WTC11 (cell line): ENCODE data around the gene ZNF609. TPM values are rescaled to one million over a fixed set of nuclear protein-coding genes. Genes with fewer than 3 reads are reported as not detected.

Source experiments
- ATAC-seq: fragments of 200-7000 bp; cut with Tn5 transposase; 2 replicates; pipeline ENCODE4 v1.10.0; 2021; ENCODE audit warnings: mild to moderate bottlenecking, moderate library complexity
- CTCF ChIA-PET: fragments of 300-600 bp; sonication (Branson Sonifier 250); formaldehyde crosslinking; loops from one replicate; lab custom pipeline; 2021; ENCODE audit warnings: antibody characterized with exemption; lab: Charles Lee
- POLR2A ChIA-PET: fragments of 350-600 bp; sonication (Branson Sonifier 250); formaldehyde crosslinking; loops from one replicate; lab custom pipeline; 2021; ENCODE audit warnings: antibody characterized with exemption; lab: Charles Lee
- DNase-seq: peaks from one replicate; pipeline ENCODE4 v3.0.0; 2021; ENCODE audit warnings: low spot score
- H3K27ac Mint-ChIP-seq: 2 replicates; pipeline ENCODE4 v1.8.0; 2021; ENCODE audit warnings: mixed read lengths
- H3K27me3 Mint-ChIP-seq: 2 replicates; pipeline ENCODE4 v1.8.0; 2021; ENCODE audit warnings: low read depth, mild to moderate bottlenecking, moderate library complexity, mixed read lengths
- H3K36me3 Mint-ChIP-seq: 2 replicates; pipeline ENCODE4 v1.8.0; 2021; ENCODE audit warnings: mixed read lengths
- H3K4me1 Mint-ChIP-seq: 2 replicates; pipeline ENCODE4 v1.8.0; 2022; ENCODE audit warnings: mixed read lengths
- H3K4me3 Mint-ChIP-seq: 2 replicates; pipeline ENCODE4 v1.8.0; 2021; ENCODE audit warnings: mild to moderate bottlenecking, moderate library complexity, mixed read lengths
- H3K9me3 Mint-ChIP-seq: 2 replicates; pipeline ENCODE4 v1.8.0; 2021; ENCODE audit warnings: mixed read lengths
- CREB1 ChIP-seq: sonication (generic); formaldehyde crosslinking; IDR thresholded peaks from 2 replicates; pipeline ENCODE4 v1.8.0; 2023; ENCODE audit warnings: mild to moderate bottlenecking, missing genetic modification reagents
- CTCF ChIP-seq: fragments of 200-600 bp; IDR thresholded peaks from 2 replicates; pipeline ENCODE4 v1.8.0; 2022; ENCODE audit warnings: antibody characterized with exemption
- E2F1 ChIP-seq: sonication (generic); formaldehyde crosslinking; IDR thresholded peaks from 2 replicates; pipeline ENCODE4 v1.8.0; 2022; ENCODE audit warnings: mild to moderate bottlenecking, missing genetic modification reagents
- E2F4 ChIP-seq: sonication (generic); formaldehyde crosslinking; IDR thresholded peaks from 2 replicates; pipeline ENCODE4 v1.8.1; 2022; ENCODE audit warnings: low read depth, mild to moderate bottlenecking, moderate library complexity, missing genetic modification reagents, borderline replicate concordance
- FOXJ3 ChIP-seq: sonication (generic); formaldehyde crosslinking; IDR thresholded peaks from 2 replicates; pipeline ENCODE4 v1.9.0; 2021; ENCODE audit warnings: missing genetic modification reagents, mild to moderate bottlenecking, borderline replicate concordance
- FOXK1 ChIP-seq: sonication (generic); formaldehyde crosslinking; IDR thresholded peaks from 2 replicates; pipeline ENCODE4 v1.8.0; 2022; ENCODE audit warnings: mild to moderate bottlenecking, moderate library complexity, missing genetic modification reagents
- GRHL2 ChIP-seq: fragments of 250-450 bp; sonication (Bioruptor Pico); IDR thresholded peaks from 2 replicates; pipeline ENCODE4 v1.8.0; 2022; ENCODE audit warnings: mild to moderate bottlenecking, moderate library complexity; ENCODE audit not compliant: insufficient replicate concordance, severe bottlenecking
- GTF2I ChIP-seq: fragments of 250-450 bp; sonication (Bioruptor Pico); conservative IDR thresholded peaks from 2 replicates; pipeline ENCODE4 v1.4.0; 2021; ENCODE audit warnings: mild to moderate bottlenecking
- HMGA2 ChIP-seq: fragments of 250-450 bp; sonication (Bioruptor Pico); IDR thresholded peaks from 2 replicates; pipeline ENCODE4 v1.4.0; 2021; ENCODE audit warnings: mild to moderate bottlenecking, moderate library complexity
- MXD4 ChIP-seq: fragments of 250-450 bp; sonication (Bioruptor Pico); IDR thresholded peaks from 2 replicates; pipeline ENCODE4 v1.8.0; 2021; ENCODE audit warnings: mild to moderate bottlenecking, moderate library complexity, borderline replicate concordance
- MYBL2 ChIP-seq: sonication (generic); formaldehyde crosslinking; IDR thresholded peaks from 2 replicates; pipeline ENCODE4 v1.8.1; 2023; ENCODE audit warnings: mild to moderate bottlenecking, moderate library complexity, missing genetic modification reagents
- NFATC4 ChIP-seq: fragments of 250-450 bp; sonication (Bioruptor Pico); IDR thresholded peaks from 2 replicates; pipeline ENCODE4 v1.9.0; 2021; ENCODE audit warnings: mild to moderate bottlenecking
- NR1H2 ChIP-seq: sonication (generic); formaldehyde crosslinking; IDR thresholded peaks from 2 replicates; pipeline ENCODE4 v1.9.0; 2021; ENCODE audit warnings: mild to moderate bottlenecking, moderate library complexity, missing genetic modification reagents
- RELA ChIP-seq: sonication (generic); formaldehyde crosslinking; IDR thresholded peaks from 2 replicates; pipeline ENCODE4 v1.8.1; 2022; ENCODE audit warnings: missing genetic modification reagents, mild to moderate bottlenecking, borderline replicate concordance
- RORB ChIP-seq: fragments of 250-450 bp; sonication (Bioruptor Pico); IDR thresholded peaks from 2 replicates; pipeline ENCODE4 v1.9.0; 2021; ENCODE audit warnings: mild to moderate bottlenecking
- SMAD4 ChIP-seq: sonication (generic); formaldehyde crosslinking; IDR thresholded peaks from 2 replicates; pipeline ENCODE4 v1.8.0; 2022; ENCODE audit warnings: mild to moderate bottlenecking, missing genetic modification reagents
- STAT6 ChIP-seq: sonication (generic); formaldehyde crosslinking; conservative IDR thresholded peaks from 2 replicates; pipeline ENCODE4 v1.8.1; 2023; ENCODE audit warnings: mild to moderate bottlenecking, low read depth, missing genetic modification reagents, moderate library complexity
- TEAD1 ChIP-seq: sonication (generic); formaldehyde crosslinking; IDR thresholded peaks from 2 replicates; pipeline ENCODE4 v1.8.0; 2022; ENCODE audit warnings: mild to moderate bottlenecking, missing genetic modification reagents
- ZBTB43 ChIP-seq: sonication (generic); formaldehyde crosslinking; IDR thresholded peaks from 2 replicates; pipeline ENCODE4 v1.8.1; 2023; ENCODE audit warnings: mild to moderate bottlenecking, missing genetic modification reagents
- ZNF121 ChIP-seq: sonication (generic); formaldehyde crosslinking; IDR thresholded peaks from 2 replicates; pipeline ENCODE4 v1.8.0; 2023; ENCODE audit warnings: missing genetic modification reagents
- ZNF232 ChIP-seq: sonication (generic); formaldehyde crosslinking; IDR thresholded peaks from 2 replicates; pipeline ENCODE4 v1.8.0; 2022; ENCODE audit warnings: mild to moderate bottlenecking, missing genetic modification reagents
- ZNF281 ChIP-seq: sonication (generic); formaldehyde crosslinking; IDR thresholded peaks from 2 replicates; pipeline ENCODE4 v1.8.0; 2023; ENCODE audit warnings: mild to moderate bottlenecking, missing genetic modification reagents
- total RNA-seq: library from RNA; stranded (reverse); gene quantifications from 3 replicates; pipeline ENCODE4 v1.2.3, GENCODE V29; 2021

Gene ZNF609
- total RNA-seq, 1 experiment from 2014 or later, result 47.4 TPM

- no peak for TF ChIP-seq HMGA2 (CRISPR knock-in tag)
- TF ChIP-seq FOXK1, result no peak
- no peak for TF ChIP-seq TEAD1 (CRISPR knock-in tag)
These were observed 250.5 kb downstream of the ZNF609 start (continued) for GRCh38 chr15:64710676-64711428.

GRCh38 chr15:64712353-64712752 is 252.0 kb downstream of the ZNF609 start:
- Mint-ChIP-seq H3K27ac (no peak overlapping the region), H3K4me3 (no peak overlapping the region), H3K36me3 (peaks cover 72% of the 10 kb centered on the region), H3K4me1 (no peaks in the 10 kb centered on the region), H3K9me3 (no peaks in the 10 kb centered on the region), H3K27me3 (no peaks in the 10 kb centered on the region)
- ATAC-seq (no peak), DNase-seq (no peak)
- POLR2A ChIA-PET, result interaction anchor here (0.7 kb wide), 1 partner anchor 19 kb away, joined by 5 read pairs; no protein-coding TSS in a partner anchor
- TF ChIP-seq ZNF232 (no peak), GTF2I (no peak), ZNF121 (peak; percentile 85), RORB (CRISPR knock-in tag) (no peak), ZNF281 (CRISPR knock-in tag) (no peak), STAT6 (CRISPR knock-in tag) (no peak), CREB1 (CRISPR knock-in tag) (no peak), MXD4 (CRISPR knock-in tag) (no peak)
- CTCF ChIA-PET, result interaction anchor here (1.2 kb wide), 1 partner anchor 16 kb away, joined by 4 read pairs; no protein-coding TSS in a partner anchor

GRCh38 chr15:64713592-64713991 is 253.2 kb downstream of the ZNF609 start:
- ChIA-PET POLR2A (no interaction called here), CTCF (interaction anchor here (1.2 kb wide), 1 partner anchor 15 kb away, joined by 4 read pairs; no protein-coding TSS in a partner anchor)
- peaks cover 72% of the 10 kb centered on the region for H3K36me3 Mint-ChIP-seq
- H3K27ac Mint-ChIP-seq, result no peak overlapping the region
- H3K27me3 Mint-ChIP-seq, result no peaks in the 10 kb centered on the region
- TF ChIP-seq GRHL2, result no peak
- no peak for TF ChIP-seq MYBL2 (CRISPR knock-in tag)
- TF ChIP-seq CTCF, result no peak
- no peak for TF ChIP-seq NR1H2
- TF ChIP-seq E2F1 (CRISPR knock-in tag), result no peak
- TF ChIP-seq NFATC4 (CRISPR knock-in tag), result no peak
- no peak for TF ChIP-seq E2F4 (CRISPR knock-in tag)
- no peak for TF ChIP-seq FOXJ3 (CRISPR knock-in tag)
- no peak for TF ChIP-seq RELA (CRISPR knock-in tag)
- no peak for TF ChIP-seq SMAD4 (CRISPR knock-in tag)
- TF ChIP-seq ZBTB43 (CRISPR knock-in tag), result no peak
- DNase-seq (no peak), ATAC-seq (no peak)
- H3K9me3 Mint-ChIP-seq, result no peaks in the 10 kb centered on the region
- no peaks in the 10 kb centered on the region for H3K4me1 Mint-ChIP-seq
- H3K4me3 Mint-ChIP-seq, result no peak overlapping the region
